WTC11 (cell line): ENCODE measurements around the gene SNRNP27. TPM values are rescaled to one million over a fixed set of nuclear protein-coding genes. Genes with fewer than 3 reads are reported as not detected.

Experiments used
- ATAC-seq: fragments of 200-7000 bp; cut with Tn5 transposase; 2 replicates; pipeline ENCODE4 v1.10.0; 2021; ENCODE audit warnings: mild to moderate bottlenecking, moderate library complexity
- CTCF ChIA-PET: fragments of 300-600 bp; sonication (Branson Sonifier 250); formaldehyde crosslinking; loops from one replicate; lab custom pipeline; 2021; ENCODE audit warnings: antibody characterized with exemption; lab: Charles Lee
- POLR2A ChIA-PET: fragments of 350-600 bp; sonication (Branson Sonifier 250); formaldehyde crosslinking; loops from one replicate; lab custom pipeline; 2021; ENCODE audit warnings: antibody characterized with exemption; lab: Charles Lee
- DNase-seq: peaks from one replicate; pipeline ENCODE4 v3.0.0; 2021; ENCODE audit warnings: low spot score
- H3K27ac Mint-ChIP-seq: 2 replicates; pipeline ENCODE4 v1.8.0; 2021; ENCODE audit warnings: mixed read lengths
- H3K27me3 Mint-ChIP-seq: 2 replicates; pipeline ENCODE4 v1.8.0; 2021; ENCODE audit warnings: low read depth, mild to moderate bottlenecking, moderate library complexity, mixed read lengths
- H3K36me3 Mint-ChIP-seq: 2 replicates; pipeline ENCODE4 v1.8.0; 2021; ENCODE audit warnings: mixed read lengths
- H3K4me1 Mint-ChIP-seq: 2 replicates; pipeline ENCODE4 v1.8.0; 2022; ENCODE audit warnings: mixed read lengths
- H3K4me3 Mint-ChIP-seq: 2 replicates; pipeline ENCODE4 v1.8.0; 2021; ENCODE audit warnings: mild to moderate bottlenecking, moderate library complexity, mixed read lengths
- H3K9me3 Mint-ChIP-seq: 2 replicates; pipeline ENCODE4 v1.8.0; 2021; ENCODE audit warnings: mixed read lengths
- EMX1 ChIP-seq: fragments of 250-450 bp; sonication (Bioruptor Pico); IDR thresholded peaks from 2 replicates; pipeline ENCODE4 v1.8.0; 2021; ENCODE audit warnings: mild to moderate bottlenecking
- ESRRA ChIP-seq: sonication (generic); formaldehyde crosslinking; IDR thresholded peaks from 2 replicates; pipeline ENCODE4 v1.8.1; 2022; ENCODE audit warnings: mild to moderate bottlenecking, missing genetic modification reagents, borderline replicate concordance
- GABPB1 ChIP-seq: sonication (generic); formaldehyde crosslinking; IDR thresholded peaks from 2 replicates; pipeline ENCODE4 v1.8.1; 2023; ENCODE audit warnings: mild to moderate bottlenecking, missing genetic modification reagents
- MAX ChIP-seq: sonication (generic); formaldehyde crosslinking; IDR thresholded peaks from 2 replicates; pipeline ENCODE4 v1.8.0; 2022; ENCODE audit warnings: mild to moderate bottlenecking, missing genetic modification reagents
- NFYB ChIP-seq: sonication (generic); formaldehyde crosslinking; conservative IDR thresholded peaks from 2 replicates; pipeline ENCODE4 v1.8.0; 2022; ENCODE audit warnings: low read depth, missing genetic modification reagents
- NR1H2 ChIP-seq: sonication (generic); formaldehyde crosslinking; IDR thresholded peaks from 2 replicates; pipeline ENCODE4 v1.9.0; 2021; ENCODE audit warnings: mild to moderate bottlenecking, moderate library complexity, missing genetic modification reagents
- RORB ChIP-seq: fragments of 250-450 bp; sonication (Bioruptor Pico); IDR thresholded peaks from 2 replicates; pipeline ENCODE4 v1.9.0; 2021; ENCODE audit warnings: mild to moderate bottlenecking
- SMAD4 ChIP-seq: sonication (generic); formaldehyde crosslinking; IDR thresholded peaks from 2 replicates; pipeline ENCODE4 v1.8.0; 2022; ENCODE audit warnings: mild to moderate bottlenecking, missing genetic modification reagents
- TP53 ChIP-seq: sonication (generic); formaldehyde crosslinking; IDR thresholded peaks from 2 replicates; pipeline ENCODE4 v1.8.1; 2023; ENCODE audit warnings: mild to moderate bottlenecking, missing genetic modification reagents
- ZNF138 ChIP-seq: sonication (generic); formaldehyde crosslinking; conservative IDR thresholded peaks from 2 replicates; pipeline ENCODE4 v1.8.1; 2022; ENCODE audit warnings: mild to moderate bottlenecking, moderate library complexity, missing genetic modification reagents
- ZNF281 ChIP-seq: sonication (generic); formaldehyde crosslinking; IDR thresholded peaks from 2 replicates; pipeline ENCODE4 v1.8.0; 2023; ENCODE audit warnings: mild to moderate bottlenecking, missing genetic modification reagents
- total RNA-seq: library from RNA; stranded (reverse); gene quantifications from 3 replicates; pipeline ENCODE4 v1.2.3, GENCODE V29; 2021
- TF ChIP-seq, protein P1 (sequence below): sonication (generic); formaldehyde crosslinking; IDR thresholded peaks from 2 replicates; pipeline ENCODE4 v1.8.1; 2023; ENCODE audit warnings: mild to moderate bottlenecking, missing genetic modification reagents, borderline replicate concordance
- TF ChIP-seq, protein P2 (sequence below): fragments of 200-600 bp; IDR thresholded peaks from 2 replicates; pipeline ENCODE4 v1.8.0; 2022; ENCODE audit warnings: antibody characterized with exemption
- TF ChIP-seq, protein P3 (sequence below): sonication (generic); formaldehyde crosslinking; IDR thresholded peaks from 2 replicates; pipeline ENCODE4 v1.8.0; 2023; ENCODE audit warnings: missing genetic modification reagents, mild to moderate bottlenecking, borderline replicate concordance

The SNRNP27 gene
- total RNA-seq, 1 experiment from 2014 or later = 38.4 TPM

GRCh38 chr2:69916106-69916505, 22.4 kb downstream of the SNRNP27 start (continued):
- TF ChIP-seq ZNF281 = no peak
- TF ChIP-seq, all 79 proteins: peak for 0

GRCh38 chr2:69917852-69918251, 24.1 kb downstream of the SNRNP27 start:
- TF ChIP-seq, protein P1, sequence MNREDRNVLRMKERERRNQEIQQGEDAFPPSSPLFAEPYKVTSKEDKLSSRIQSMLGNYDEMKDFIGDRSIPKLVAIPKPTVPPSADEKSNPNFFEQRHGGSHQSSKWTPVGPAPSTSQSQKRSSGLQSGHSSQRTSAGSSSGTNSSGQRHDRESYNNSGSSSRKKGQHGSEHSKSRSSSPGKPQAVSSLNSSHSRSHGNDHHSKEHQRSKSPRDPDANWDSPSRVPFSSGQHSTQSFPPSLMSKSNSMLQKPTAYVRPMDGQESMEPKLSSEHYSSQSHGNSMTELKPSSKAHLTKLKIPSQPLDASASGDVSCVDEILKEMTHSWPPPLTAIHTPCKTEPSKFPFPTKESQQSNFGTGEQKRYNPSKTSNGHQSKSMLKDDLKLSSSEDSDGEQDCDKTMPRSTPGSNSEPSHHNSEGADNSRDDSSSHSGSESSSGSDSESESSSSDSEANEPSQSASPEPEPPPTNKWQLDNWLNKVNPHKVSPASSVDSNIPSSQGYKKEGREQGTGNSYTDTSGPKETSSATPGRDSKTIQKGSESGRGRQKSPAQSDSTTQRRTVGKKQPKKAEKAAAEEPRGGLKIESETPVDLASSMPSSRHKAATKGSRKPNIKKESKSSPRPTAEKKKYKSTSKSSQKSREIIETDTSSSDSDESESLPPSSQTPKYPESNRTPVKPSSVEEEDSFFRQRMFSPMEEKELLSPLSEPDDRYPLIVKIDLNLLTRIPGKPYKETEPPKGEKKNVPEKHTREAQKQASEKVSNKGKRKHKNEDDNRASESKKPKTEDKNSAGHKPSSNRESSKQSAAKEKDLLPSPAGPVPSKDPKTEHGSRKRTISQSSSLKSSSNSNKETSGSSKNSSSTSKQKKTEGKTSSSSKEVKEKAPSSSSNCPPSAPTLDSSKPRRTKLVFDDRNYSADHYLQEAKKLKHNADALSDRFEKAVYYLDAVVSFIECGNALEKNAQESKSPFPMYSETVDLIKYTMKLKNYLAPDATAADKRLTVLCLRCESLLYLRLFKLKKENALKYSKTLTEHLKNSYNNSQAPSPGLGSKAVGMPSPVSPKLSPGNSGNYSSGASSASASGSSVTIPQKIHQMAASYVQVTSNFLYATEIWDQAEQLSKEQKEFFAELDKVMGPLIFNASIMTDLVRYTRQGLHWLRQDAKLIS = no peak
- TF ChIP-seq NFYB (CRISPR knock-in tag) (no peak), ZNF138 (CRISPR knock-in tag) (no peak), ESRRA (CRISPR knock-in tag) (no peak), MAX (CRISPR knock-in tag) (no peak), RORB (CRISPR knock-in tag) (no peak), EMX1 (CRISPR knock-in tag) (no peak), SMAD4 (CRISPR knock-in tag) (no peak), GABPB1 (CRISPR knock-in tag) (no peak), NR1H2 (CRISPR knock-in tag) (no peak), TP53 (CRISPR knock-in tag) (no peak)
- TF ChIP-seq, protein P2, sequence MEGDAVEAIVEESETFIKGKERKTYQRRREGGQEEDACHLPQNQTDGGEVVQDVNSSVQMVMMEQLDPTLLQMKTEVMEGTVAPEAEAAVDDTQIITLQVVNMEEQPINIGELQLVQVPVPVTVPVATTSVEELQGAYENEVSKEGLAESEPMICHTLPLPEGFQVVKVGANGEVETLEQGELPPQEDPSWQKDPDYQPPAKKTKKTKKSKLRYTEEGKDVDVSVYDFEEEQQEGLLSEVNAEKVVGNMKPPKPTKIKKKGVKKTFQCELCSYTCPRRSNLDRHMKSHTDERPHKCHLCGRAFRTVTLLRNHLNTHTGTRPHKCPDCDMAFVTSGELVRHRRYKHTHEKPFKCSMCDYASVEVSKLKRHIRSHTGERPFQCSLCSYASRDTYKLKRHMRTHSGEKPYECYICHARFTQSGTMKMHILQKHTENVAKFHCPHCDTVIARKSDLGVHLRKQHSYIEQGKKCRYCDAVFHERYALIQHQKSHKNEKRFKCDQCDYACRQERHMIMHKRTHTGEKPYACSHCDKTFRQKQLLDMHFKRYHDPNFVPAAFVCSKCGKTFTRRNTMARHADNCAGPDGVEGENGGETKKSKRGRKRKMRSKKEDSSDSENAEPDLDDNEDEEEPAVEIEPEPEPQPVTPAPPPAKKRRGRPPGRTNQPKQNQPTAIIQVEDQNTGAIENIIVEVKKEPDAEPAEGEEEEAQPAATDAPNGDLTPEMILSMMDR = no peak
- TF ChIP-seq, protein P3, sequence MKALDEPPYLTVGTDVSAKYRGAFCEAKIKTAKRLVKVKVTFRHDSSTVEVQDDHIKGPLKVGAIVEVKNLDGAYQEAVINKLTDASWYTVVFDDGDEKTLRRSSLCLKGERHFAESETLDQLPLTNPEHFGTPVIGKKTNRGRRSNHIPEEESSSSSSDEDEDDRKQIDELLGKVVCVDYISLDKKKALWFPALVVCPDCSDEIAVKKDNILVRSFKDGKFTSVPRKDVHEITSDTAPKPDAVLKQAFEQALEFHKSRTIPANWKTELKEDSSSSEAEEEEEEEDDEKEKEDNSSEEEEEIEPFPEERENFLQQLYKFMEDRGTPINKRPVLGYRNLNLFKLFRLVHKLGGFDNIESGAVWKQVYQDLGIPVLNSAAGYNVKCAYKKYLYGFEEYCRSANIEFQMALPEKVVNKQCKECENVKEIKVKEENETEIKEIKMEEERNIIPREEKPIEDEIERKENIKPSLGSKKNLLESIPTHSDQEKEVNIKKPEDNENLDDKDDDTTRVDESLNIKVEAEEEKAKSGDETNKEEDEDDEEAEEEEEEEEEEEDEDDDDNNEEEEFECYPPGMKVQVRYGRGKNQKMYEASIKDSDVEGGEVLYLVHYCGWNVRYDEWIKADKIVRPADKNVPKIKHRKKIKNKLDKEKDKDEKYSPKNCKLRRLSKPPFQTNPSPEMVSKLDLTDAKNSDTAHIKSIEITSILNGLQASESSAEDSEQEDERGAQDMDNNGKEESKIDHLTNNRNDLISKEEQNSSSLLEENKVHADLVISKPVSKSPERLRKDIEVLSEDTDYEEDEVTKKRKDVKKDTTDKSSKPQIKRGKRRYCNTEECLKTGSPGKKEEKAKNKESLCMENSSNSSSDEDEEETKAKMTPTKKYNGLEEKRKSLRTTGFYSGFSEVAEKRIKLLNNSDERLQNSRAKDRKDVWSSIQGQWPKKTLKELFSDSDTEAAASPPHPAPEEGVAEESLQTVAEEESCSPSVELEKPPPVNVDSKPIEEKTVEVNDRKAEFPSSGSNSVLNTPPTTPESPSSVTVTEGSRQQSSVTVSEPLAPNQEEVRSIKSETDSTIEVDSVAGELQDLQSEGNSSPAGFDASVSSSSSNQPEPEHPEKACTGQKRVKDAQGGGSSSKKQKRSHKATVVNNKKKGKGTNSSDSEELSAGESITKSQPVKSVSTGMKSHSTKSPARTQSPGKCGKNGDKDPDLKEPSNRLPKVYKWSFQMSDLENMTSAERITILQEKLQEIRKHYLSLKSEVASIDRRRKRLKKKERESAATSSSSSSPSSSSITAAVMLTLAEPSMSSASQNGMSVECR (CRISPR knock-in tag) = no peak
- POLR2A ChIA-PET = no interaction called here
- Mint-ChIP-seq H3K9me3 (no peaks in the 10 kb centered on the region), H3K27me3 (no peaks in the 10 kb centered on the region), H3K27ac (no peak overlapping the region), H3K4me3 (no peak overlapping the region), H3K36me3 (no peaks in the 10 kb centered on the region), H3K4me1 (peaks cover 4% of the 10 kb centered on the region; the same call in 1 of the 2 replicates)
- CTCF ChIA-PET = no interaction called here
- ATAC-seq = no peak
- DNase-seq = no peak
